H1 (cell line): ENCODE data around the gene USH2A. TPM values are rescaled to one million over a fixed set of nuclear protein-coding genes. Genes with fewer than 3 reads are reported as not detected.

ENCODE experiments used
- CTCF ChIA-PET: fragments of 300-600 bp; sonication (Branson Sonifier 250); formaldehyde crosslinking; loops from one replicate; lab custom pipeline; 2021; ENCODE audit not compliant: partially characterized antibody; lab: Charles Lee
- POLR2A ChIA-PET: fragments of 300-600 bp; sonication (Branson Sonifier 250); formaldehyde crosslinking; loops from one replicate; lab custom pipeline; 2021; ENCODE audit warnings: inconsistent platforms; ENCODE audit not compliant: partially characterized antibody; lab: Charles Lee
- DNase-seq, 2 experiments: peaks; one replicate each; pipeline versions ENCODE4 v3.0.0 to v3.0.0-alpha.2; 2010 to 2022; ENCODE audit warnings: low spot score in 2 of 2, low read depth in 1 of 2, mixed read lengths in 1 of 2
- FAIRE-seq: peaks from 2 replicates; lab custom pipeline; 2011; peaks lifted over from hg19 to GRCh38; lab: Jason Lieb, UNC
- H2AFZ ChIP-seq: 2 replicates; pipeline ENCODE4 v1.8.1; 2012; ENCODE audit warnings: low read length, inconsistent platforms
- H2AK5ac ChIP-seq: 2 replicates; pipeline ENCODE4 v1.6.1; 2013; ENCODE audit warnings: low read depth, low read length
- H2BK120ac ChIP-seq: replicated peaks from 2 replicates; pipeline ENCODE3; 2013; ENCODE audit warnings: low read depth, low read length, inconsistent platforms
- H2BK12ac ChIP-seq: 2 replicates; pipeline ENCODE4 v1.6.1; 2013; ENCODE audit warnings: low read depth, low read length
- H2BK15ac ChIP-seq: 2 replicates; pipeline ENCODE4 v1.6.1; 2013; ENCODE audit warnings: low read length
- H2BK20ac ChIP-seq: 2 replicates; pipeline ENCODE4 v1.6.1; 2013; ENCODE audit warnings: low read length
- H2BK5ac ChIP-seq: 2 replicates; pipeline ENCODE4 v1.6.1; 2013; ENCODE audit warnings: low read depth, low read length
- H3K14ac ChIP-seq: 2 replicates; pipeline ENCODE4 v1.6.1; 2013; ENCODE audit warnings: inconsistent platforms; ENCODE audit not compliant: insufficient read length
- H3K18ac ChIP-seq: 2 replicates; pipeline ENCODE4 v1.6.1; 2013; ENCODE audit warnings: low read length; ENCODE audit errors: extremely low read depth
- H3K23ac ChIP-seq: 2 replicates; pipeline ENCODE4 v1.6.1; 2013; ENCODE audit warnings: inconsistent platforms; ENCODE audit not compliant: insufficient read length
- H3K23me2 ChIP-seq: 2 replicates; pipeline ENCODE4 v1.6.1; 2013; ENCODE audit warnings: low read depth, low read length
- H3K27ac ChIP-seq: 2 replicates; pipeline ENCODE4 v1.6.1; 2011; ENCODE audit warnings: low read depth, low read length, inconsistent platforms
- H3K27me3 ChIP-seq, 4 experiments: replicated peaks in 1 of 4; 1 replicate in 1 of 4; 2 replicates in 3 of 4; pipeline versions ENCODE4 v1.6.1 to v1.8.1; 2011 to 2013; ENCODE audit warnings: low read length in 3 of 4, mild to moderate bottlenecking in 3 of 4, inconsistent platforms in 2 of 4, mixed read lengths in 2 of 4, moderate library complexity in 1 of 4; ENCODE audit not compliant: control insufficient read depth in 3 of 4, insufficient read depth in 3 of 4; ENCODE audit errors: extremely low read depth in 1 of 4
- H3K36me3 ChIP-seq, 4 experiments: 2 replicates each; pipeline versions ENCODE4 v1.6.1 to v1.8.1; 2011 to 2013; ENCODE audit warnings: mild to moderate bottlenecking in 4 of 4, low read length in 3 of 4, moderate library complexity in 2 of 4, control low read depth in 1 of 4, inconsistent platforms in 1 of 4; ENCODE audit not compliant: insufficient read depth in 4 of 4, control insufficient read depth in 2 of 4
- H3K4ac ChIP-seq: replicated peaks from 2 replicates; pipeline ENCODE3; 2013; ENCODE audit warnings: low read length, low read depth, mixed read lengths, inconsistent platforms; ENCODE audit not compliant: insufficient read length
- H3K4me1 ChIP-seq, 4 experiments: replicated peaks in 1 of 4; 1 replicate in 1 of 4; 2 replicates in 3 of 4; pipeline versions ENCODE4 v1.6.1 to v1.8.1; 2011 to 2013; ENCODE audit warnings: low read length in 3 of 4, inconsistent platforms in 2 of 4, mixed read lengths in 1 of 4; ENCODE audit not compliant: insufficient read depth in 4 of 4, control insufficient read depth in 3 of 4
- H3K4me2 ChIP-seq, 2 experiments: 2 replicates each; pipeline versions ENCODE4 v1.6.1 to v1.8.1; 2011 to 2013; ENCODE audit warnings: low read depth in 2 of 2, low read length in 2 of 2, control low read depth in 1 of 2, inconsistent platforms in 1 of 2, mild to moderate bottlenecking in 1 of 2; ENCODE audit not compliant: insufficient read depth in 1 of 2
- H3K4me3 ChIP-seq, 4 experiments: fragments of 200-600, 300-600 bp in 1 of 4; sonication (generic), shearing (Covaris generic), sonication (Bioruptor Twin) in 1 of 4; 2 replicates each; pipeline versions ENCODE4 v1.5.1 to v1.8.1; 2011 to 2016; ENCODE audit warnings: low read length in 4 of 4, low read depth in 3 of 4, control low read depth in 2 of 4, inconsistent platforms in 2 of 4, mild to moderate bottlenecking in 2 of 4, mixed read lengths in 1 of 4, moderate library complexity in 1 of 4; ENCODE audit not compliant: insufficient read depth in 2 of 4; ENCODE audit errors: extremely low read depth in 1 of 4
- H3K56ac ChIP-seq: replicated peaks from 2 replicates; pipeline ENCODE3; 2013; ENCODE audit warnings: low read depth, mild to moderate bottlenecking, mixed read lengths, low read length, inconsistent platforms; ENCODE audit not compliant: insufficient read length
- H3K79me1 ChIP-seq: 2 replicates; pipeline ENCODE4 v1.6.1; 2013; ENCODE audit warnings: low read depth, low read length, control low read depth
- H3K79me2 ChIP-seq, 2 experiments: 2 replicates each; pipeline versions ENCODE4 v1.6.1 to v1.8.1; 2012 to 2013; ENCODE audit warnings: low read length in 2 of 2, mild to moderate bottlenecking in 2 of 2, inconsistent platforms in 1 of 2; ENCODE audit not compliant: insufficient read depth in 2 of 2, control insufficient read depth in 1 of 2
- H3K9ac ChIP-seq, 4 experiments: replicated peaks in 1 of 4; 1 replicate in 1 of 4; 2 replicates in 3 of 4; pipeline versions ENCODE4 v1.6.1 to v1.8.1; 2011 to 2013; ENCODE audit warnings: low read depth in 3 of 4, low read length in 3 of 4, control low read depth in 2 of 4, mild to moderate bottlenecking in 2 of 4, moderate library complexity in 2 of 4, inconsistent platforms in 1 of 4; ENCODE audit errors: extremely low read depth in 1 of 4
- H3K9me3 ChIP-seq, 2 experiments: 2 replicates each; pipeline versions ENCODE4 v1.6.1 to v1.8.1; 2012 to 2013; ENCODE audit warnings: mild to moderate bottlenecking in 2 of 2, moderate library complexity in 2 of 2, control low read depth in 1 of 2, inconsistent platforms in 1 of 2, low read depth in 1 of 2, low read length in 1 of 2, mixed read lengths in 1 of 2; ENCODE audit not compliant: insufficient read depth in 2 of 2
- H4K20me1 ChIP-seq, 2 experiments: replicated peaks in 1 of 2; 2 replicates each; pipeline versions ENCODE3 to v1.8.1; 2011 to 2013; ENCODE audit warnings: inconsistent platforms in 2 of 2, low read length in 2 of 2, mild to moderate bottlenecking in 1 of 2; ENCODE audit not compliant: insufficient read depth in 2 of 2, control insufficient read depth in 1 of 2
- H4K5ac ChIP-seq: 2 replicates; pipeline ENCODE4 v1.6.1; 2013; ENCODE audit warnings: low read length, low read depth, mixed read lengths, inconsistent platforms; ENCODE audit not compliant: insufficient read length
- H4K8ac ChIP-seq: 2 replicates; pipeline ENCODE4 v1.8.0; 2013; ENCODE audit warnings: mild to moderate bottlenecking, moderate library complexity, low read length, inconsistent platforms; ENCODE audit not compliant: insufficient read depth; ENCODE audit errors: extremely low read depth
- H4K91ac ChIP-seq: replicated peaks from 2 replicates; pipeline ENCODE3; 2013; ENCODE audit warnings: low read length, mixed read lengths, inconsistent platforms; ENCODE audit not compliant: insufficient read length
- CTCF ChIP-seq, 3 experiments: IDR thresholded peaks; 1 replicate in 2 of 3; 2 replicates in 1 of 3; pipeline versions ENCODE4 v1.5.1 to v1.6.1; 2011; ENCODE audit warnings: low read length in 3 of 3, mild to moderate bottlenecking in 3 of 3, inconsistent platforms in 2 of 3, low read depth in 1 of 3, moderate library complexity in 1 of 3; ENCODE audit not compliant: insufficient read depth in 1 of 3; ENCODE audit errors: control extremely low read depth in 1 of 3
- HDAC2 ChIP-seq, 2 experiments: fragments of 300-600 bp in 1 of 2; sonication (generic) in 1 of 2; IDR thresholded peaks; 2 replicates each; pipeline ENCODE4 v1.6.1; 2011 to 2012; ENCODE audit warnings: low read depth in 2 of 2, low read length in 2 of 2, mild to moderate bottlenecking in 2 of 2, moderate library complexity in 2 of 2, borderline replicate concordance in 1 of 2, inconsistent platforms in 1 of 2
- NANOG ChIP-seq: IDR thresholded peaks from 2 replicates; pipeline ENCODE4 v1.6.1; 2011; ENCODE audit warnings: low read length, low read depth, mild to moderate bottlenecking, inconsistent platforms; ENCODE audit not compliant: insufficient read depth, poor library complexity, severe bottlenecking
- SIN3A ChIP-seq, 2 experiments: IDR thresholded peaks in 1 of 2; conservative IDR thresholded peaks in 1 of 2; 2 replicates each; pipeline ENCODE4 v1.6.1; 2011 to 2012; ENCODE audit warnings: low read length in 2 of 2, improper control_type of control experiment in 1 of 2, low read depth in 1 of 2, mild to moderate bottlenecking in 1 of 2
- WGBS, 2 experiments: shearing (Covaris generic) in 1 of 2; methylation state at CpG; one replicate each; pipeline versions ENCODE4 v1.1.6 to v1.1.7; 2013 to 2015; ENCODE audit warnings: low lambda C conversion rate in 2 of 2, mixed read lengths in 2 of 2, inconsistent platforms in 1 of 2, low coverage in 1 of 2, missing lambda C conversion rate in 1 of 2; ENCODE audit not compliant: insufficient replicate concordance in 2 of 2, insufficient coverage in 1 of 2, insufficient read length in 1 of 2; ENCODE audit errors: extremely low coverage in 1 of 2, missing lambda C conversion rate in 1 of 2; 5-methylcytosine and 5-hydroxymethylcytosine counted together
- polyA plus RNA-seq, 7 experiments: library from polyadenylated mRNA; depleted of rRNA in 3 of 7; stranded (reverse) in 5 of 7; unstranded in 2 of 7; fragments of >200 nt in 5 of 7; fragments of 200-250 nt in 2 of 7; gene quantifications; 1 replicate in 5 of 7; 2 replicates in 1 of 7; 4 replicates in 1 of 7; pipeline versions ENCODE4 v1.2.1 to v1.2.3, GENCODE V29; 2011 to 2013; ENCODE audit warnings: missing spikeins in 2 of 7, mixed read lengths in 2 of 7
- total RNA-seq: library from RNA; stranded (reverse); fragmentation: NEBNext Ultra II Directional; extraction: Animal tissue kit (Norgen Biotek cat#: 25700); gene quantifications from 2 replicates; pipeline ENCODE4 v1.2.1, GENCODE V29; 2021

The USH2A gene
- total and polyA plus RNA-seq, 2 of the 8 experiments (the other 6 are each of a cell fraction or from before 2014, with no cell fraction given), result 0.02 to 0.17 TPM

GRCh38 chr1:215789981-215790380, 633.3 kb downstream of the USH2A start:
- H2AFZ ChIP-seq, result no peak overlapping the region
- no peak overlapping the region for H2BK20ac ChIP-seq
- no peak for FAIRE-seq
- H2BK12ac ChIP-seq, result no peak overlapping the region
- no peak overlapping the region for H2BK5ac ChIP-seq
- POLR2A ChIA-PET, result no interaction called here
- WGBS, 2 experiments, result 96% methylated on average over 3 of the region's 3 CpGs; no CpG with 5 or more reads in 1 of the 2 experiments
- H3K23me2 ChIP-seq, result no peaks in the 10 kb centered on the region
- H3K23ac ChIP-seq, result no peak overlapping the region
- H3K9ac ChIP-seq, result no peak overlapping the region
- H4K20me1 ChIP-seq, result no peaks in the 10 kb centered on the region
- no peaks in the 10 kb centered on the region for H3K27me3 ChIP-seq
- no peak overlapping the region for H3K27ac ChIP-seq
- no peak overlapping the region for H4K8ac ChIP-seq
- H3K9me3 ChIP-seq, result no peaks in the 10 kb centered on the region
- CTCF ChIA-PET, result interaction anchor here (1.2 to 2.0 kb wide), 2 partner anchors 19 to 21 kb away, joined by 4 to 5 read pairs; no protein-coding TSS in a partner anchor
- no peak overlapping the region for H2BK15ac ChIP-seq
- H3K36me3 ChIP-seq, result no peaks in the 10 kb centered on the region
- H3K14ac ChIP-seq, result no peak overlapping the region
- H3K56ac ChIP-seq, result no peak overlapping the region
- H3K4me3 ChIP-seq, result no peak overlapping the region
- no peaks in the 10 kb centered on the region for H3K4me1 ChIP-seq
- H3K4ac ChIP-seq, result no peak overlapping the region
- no peak overlapping the region for H4K91ac ChIP-seq
- H4K5ac ChIP-seq, result no peak overlapping the region
- H3K79me2 ChIP-seq, result no peaks in the 10 kb centered on the region
- TF ChIP-seq SIN3A (conservative IDR thresholded peaks at IDR 0.05 in 1 of 2, IDR thresholded peaks at IDR 0.05 in 1 of 2; ENCODE audit: low read depth in 1 of 2, low read length in 2 of 2) (no peak), NANOG (no peak), CTCF (IDR thresholded peaks at IDR 0.05; ENCODE audit: control extremely low read depth in 1 of 3, insufficient read depth in 1 of 3, low read depth in 1 of 3, low read length in 3 of 3) (no peak), HDAC2 (IDR thresholded peaks at IDR 0.05; ENCODE audit: borderline replicate concordance in 1 of 2, low read depth in 2 of 2, low read length in 2 of 2) (no peak)
- no peak overlapping the region for H2BK120ac ChIP-seq
- no peaks in the 10 kb centered on the region for H3K79me1 ChIP-seq
- H2AK5ac ChIP-seq, result no peak overlapping the region
- no peak overlapping the region for H3K4me2 ChIP-seq
- H3K18ac ChIP-seq, result no peak overlapping the region
- no peak for DNase-seq
